GM23248 (cell line): ENCODE measurements around the gene ERC2. TPM values are rescaled to one million over a fixed set of nuclear protein-coding genes. Genes with fewer than 3 reads are reported as not detected.

Experiments
- DNase-seq: peaks from one replicate; pipeline ENCODE4 v3.0.0-alpha.2; 2015
- H2AFZ ChIP-seq: fragments of 200-600 bp; sonication (generic); 2 replicates; pipeline ENCODE4 v1.6.1; 2016; ENCODE audit warnings: antibody characterized with exemption
- H3F3A ChIP-seq: fragments of 200-600 bp; sonication (generic); 2 replicates; pipeline ENCODE4 v1.6.1; 2016; ENCODE audit warnings: mild to moderate bottlenecking, antibody characterized with exemption, mixed run types; ENCODE audit not compliant: insufficient read depth
- H3K27ac ChIP-seq: fragments of 200-600 bp; sonication (generic); 2 replicates; pipeline ENCODE4 v1.5.1; 2016; ENCODE audit warnings: mild to moderate bottlenecking
- H3K27me3 ChIP-seq: fragments of 200-600 bp; sonication (generic); replicated peaks from 2 replicates; pipeline ENCODE4 v1.6.1; 2016; ENCODE audit warnings: mild to moderate bottlenecking; ENCODE audit not compliant: insufficient read depth
- H3K36me3 ChIP-seq: fragments of 200-600 bp; sonication (generic); 2 replicates; pipeline ENCODE4 v1.6.1; 2016; ENCODE audit warnings: low read depth, mild to moderate bottlenecking
- H3K4me1 ChIP-seq: fragments of 200-600 bp; sonication (generic); 2 replicates; pipeline ENCODE4 v1.6.1; 2016; ENCODE audit warnings: mild to moderate bottlenecking; ENCODE audit not compliant: insufficient read depth
- H3K4me2 ChIP-seq: fragments of 200-600 bp; sonication (generic); one replicate; pipeline ENCODE4 v1.6.1; 2016; ENCODE audit warnings: mild to moderate bottlenecking; ENCODE audit not compliant: unreplicated experiment
- H3K4me3 ChIP-seq: fragments of 200-600 bp; sonication (generic); 2 replicates; pipeline ENCODE4 v1.5.1; 2016; ENCODE audit warnings: mild to moderate bottlenecking
- H3K79me2 ChIP-seq: fragments of 200-600 bp; sonication (generic); 2 replicates; pipeline ENCODE4 v1.6.1; 2016; ENCODE audit warnings: mild to moderate bottlenecking; ENCODE audit not compliant: insufficient read depth
- H3K9ac ChIP-seq: fragments of 200-600 bp; sonication (generic); 2 replicates; pipeline ENCODE4 v1.6.1; 2016; ENCODE audit warnings: mild to moderate bottlenecking
- H3K9me2 ChIP-seq: fragments of 200-600 bp; sonication (generic); 2 replicates; pipeline ENCODE4 v1.6.1; 2016; ENCODE audit warnings: mixed run types, mild to moderate bottlenecking, moderate library complexity; ENCODE audit not compliant: insufficient read depth
- H3K9me3 ChIP-seq: fragments of 200-600 bp; sonication (generic); one replicate; pipeline ENCODE4 v1.6.1; 2017; ENCODE audit warnings: low read depth
- H4K20me1 ChIP-seq: fragments of 200-600 bp; sonication (generic); 2 replicates; pipeline ENCODE4 v1.6.0; 2016; ENCODE audit not compliant: insufficient read depth
- EZH2 ChIP-seq: fragments of 200-600 bp; sonication (generic); IDR thresholded peaks from 2 replicates; pipeline ENCODE4 v1.6.1; 2018; ENCODE audit warnings: antibody characterized with exemption, mild to moderate bottlenecking; ENCODE audit not compliant: insufficient read depth, poor library complexity, severe bottlenecking
- EZH2phosphoT487 ChIP-seq: fragments of 200-600 bp; sonication (generic); IDR thresholded peaks from 2 replicates; pipeline ENCODE4 v1.6.1; 2018; ENCODE audit warnings: antibody characterized with exemption, moderate library complexity, mild to moderate bottlenecking, low read depth; ENCODE audit not compliant: insufficient read depth
- WGBS, 2 experiments: methylation state at CpG; one replicate each; pipeline ENCODE4 v1.1.6; 2015 to 2017; ENCODE audit warnings: low lambda C conversion rate in 2 of 2, low coverage in 1 of 2; ENCODE audit errors: missing lambda C conversion rate in 2 of 2; 5-methylcytosine and 5-hydroxymethylcytosine counted together
- in situ Hi-C: fragments of 300-500 bp; cut with MboI; formaldehyde crosslinking; loops from 2 replicates; pipeline ENCODE4 v1.15.0; 2020
- microRNA-seq: library from miRNA; unstranded; fragments of <30 nt; microRNA quantifications from one replicate; pipeline ENCODE4, GENCODE V29; 2016; ENCODE audit warnings: borderline number of aligned reads
- polyA plus RNA-seq: library from polyadenylated mRNA; unstranded; fragments of >200 nt; fragmentation: Nextera tagmentation; extraction: Ambion mirVana; gene quantifications from 2 replicates; pipeline ENCODE4 v1.2.1, GENCODE V29; 2016
- small RNA-seq: library from RNA; depleted of rRNA; stranded (forward); fragments of <200 nt; gene quantifications from one replicate; pipeline ENCODE3, GENCODE V24; 2014; ENCODE audit warnings: low read depth, low replicate concordance
- total RNA-seq: library from RNA; depleted of rRNA; stranded (reverse); fragments of >200 nt; shearing (Covaris generic); gene quantifications from 2 replicates; pipeline ENCODE4 v1.2.3, GENCODE V29; 2014; rRNA removed

Gene ERC2
- total and polyA plus RNA-seq, 2 experiments from 2014 or later, result not detected

GRCh38 chr3:55467099-55467498 lies 1001.2 kb downstream of the ERC2 start:
- no peaks in the 10 kb centered on the region for H3K9me2 ChIP-seq
- no peaks in the 10 kb centered on the region for H3K9me3 ChIP-seq
- H2AFZ ChIP-seq, result no peak overlapping the region
- H3K4me1 ChIP-seq, result peaks cover 40% of the 10 kb centered on the region
- H3F3A ChIP-seq, result peaks cover 60% of the 10 kb centered on the region
- H3K36me3 ChIP-seq, result peaks cover 35% of the 10 kb centered on the region
- peak overlapping the region; percentile 51 for H3K4me2 ChIP-seq
- H4K20me1 ChIP-seq, result no peaks in the 10 kb centered on the region
- TF ChIP-seq EZH2 (no peak), EZH2phosphoT487 (no peak)
- H3K9ac ChIP-seq, result peak overlapping the region; percentile 61
- peak overlapping the region; percentile 76 for H3K27ac ChIP-seq
- in situ Hi-C loops, result no loop called here
- H3K27me3 ChIP-seq, result no peaks in the 10 kb centered on the region
- peak; percentile 77 for DNase-seq
- H3K4me3 ChIP-seq, result peak overlapping the region; percentile 29
- H3K79me2 ChIP-seq, result peaks cover 35% of the 10 kb centered on the region
- WGBS, 2 experiments, result 0% methylated on average over 2 of the region's 2 CpGs

- peaks cover 31% of the 10 kb centered on the region for H3K36me3 ChIP-seq
- peaks cover 29% of the 10 kb centered on the region for H3K79me2 ChIP-seq
- H3K4me3 ChIP-seq, result peak overlapping the region; percentile 29
- in situ Hi-C loops, result no loop called here
- WGBS, 2 experiments, result 65 to 69% methylated on average over 3 of the region's 3 CpGs
- no peak for DNase-seq
- H3K9me2 ChIP-seq, result no peaks in the 10 kb centered on the region
- H3K27me3 ChIP-seq, result no peaks in the 10 kb centered on the region
- H4K20me1 ChIP-seq, result no peaks in the 10 kb centered on the region
- H3K9me3 ChIP-seq, result no peaks in the 10 kb centered on the region
- H3F3A ChIP-seq, result peaks cover 55% of the 10 kb centered on the region
- TF ChIP-seq EZH2phosphoT487 (no peak), EZH2 (no peak)
- peak overlapping the region; percentile 61 for H3K9ac ChIP-seq
- peak overlapping the region; percentile 51 for H3K4me2 ChIP-seq
- H3K27ac ChIP-seq, result peak overlapping the region; percentile 76
- H2AFZ ChIP-seq, result no peak overlapping the region
- peaks cover 46% of the 10 kb centered on the region for H3K4me1 ChIP-seq
Observed at GRCh38 chr3:55466526-55466925, 1001.7 kb downstream of the ERC2 start.

- Histone ChIP-seq H3K79me2 (no peaks in the 10 kb centered on the region), H3K9ac (no peak overlapping the region), H3K4me1 (peaks cover 17% of the 10 kb centered on the region), H3K36me3 (peaks cover 14% of the 10 kb centered on the region; the same call in 1 of the 2 replicates), H3K9me3 (no peaks in the 10 kb centered on the region), H3K27ac (no peak overlapping the region), H3K27me3 (no peaks in the 10 kb centered on the region), H3K9me2 (no peaks in the 10 kb centered on the region), H2AFZ (no peak overlapping the region), H3K4me2 (no peak overlapping the region), H4K20me1 (no peaks in the 10 kb centered on the region), H3K4me3 (no peak overlapping the region), H3F3A (peaks cover 28% of the 10 kb centered on the region)
- WGBS, 2 experiments, result 62 to 80% methylated on average over 1 of the region's 1 CpG
- TF ChIP-seq EZH2, result no peak
- no peak for TF ChIP-seq EZH2phosphoT487
- in situ Hi-C loops, result no loop called here
- DNase-seq, result peak; percentile 80
Observed at GRCh38 chr3:55461896-55462295, 1006.4 kb downstream of the ERC2 start.

- H3K79me2 ChIP-seq, result no peaks in the 10 kb centered on the region
- no peaks in the 10 kb centered on the region for H3K36me3 ChIP-seq
- H3K4me2 ChIP-seq, result no peak overlapping the region
- no peak overlapping the region for H3K4me3 ChIP-seq
- no peak overlapping the region for H3K9ac ChIP-seq
- H3K27ac ChIP-seq, result no peak overlapping the region
- DNase-seq, result no peak
- H3F3A ChIP-seq, result peaks cover 14% of the 10 kb centered on the region
- in situ Hi-C loops, result no loop called here
- H3K9me2 ChIP-seq, result no peaks in the 10 kb centered on the region
- no peaks in the 10 kb centered on the region for H4K20me1 ChIP-seq
- H3K27me3 ChIP-seq, result no peaks in the 10 kb centered on the region
- H2AFZ ChIP-seq, result no peak overlapping the region
- TF ChIP-seq EZH2 (no peak), EZH2phosphoT487 (no peak)
- no peaks in the 10 kb centered on the region for H3K9me3 ChIP-seq
- H3K4me1 ChIP-seq, result peaks cover 8% of the 10 kb centered on the region
Observed at GRCh38 chr3:55459838-55460237, 1008.4 kb downstream of the ERC2 start.

Small RNA genes within 50 kb of the gene (microRNA-seq; reads per million reads assigned to microRNA genes)
- gene MIR3938, result not detected

Small RNA genes within 50 kb of the gene (small RNA-seq; reads per million reads assigned to genes)
- gene MIR3938 (not detected), gene RNA5SP133 (not detected)

Other genes with a start within 250 kb of the ERC2 start
- 8.2 and 13.2 TPM in 2 replicates for gene CCDC66, start 88.7 kb upstream of the ERC2 start, total RNA-seq
- gene CCDC66, start 88.7 kb upstream of the ERC2 start, polyA plus RNA-seq, result 9.2 and 12.0 TPM in 2 replicates
- gene TASOR, start 214.8 kb upstream of the ERC2 start, total RNA-seq, result 56.8 and 57.2 TPM in 2 replicates
- gene TASOR, start 214.8 kb upstream of the ERC2 start, polyA plus RNA-seq, result 15.7 and 17.6 TPM in 2 replicates